Fibroblast of skin of right biceps (primary cell): Measurements from ENCODE around the gene COL5A1.
"Not testable (repeated sequence)": the region's sequence is repeated elsewhere in the genome, so short reads cannot be mapped to it uniquely, and the experiment has no call there.

Experiments
- DNase-seq: peaks from one replicate; pipeline ENCODE4 v3.0.0-alpha.2; 2013

COL5A1 gene

DNA sequence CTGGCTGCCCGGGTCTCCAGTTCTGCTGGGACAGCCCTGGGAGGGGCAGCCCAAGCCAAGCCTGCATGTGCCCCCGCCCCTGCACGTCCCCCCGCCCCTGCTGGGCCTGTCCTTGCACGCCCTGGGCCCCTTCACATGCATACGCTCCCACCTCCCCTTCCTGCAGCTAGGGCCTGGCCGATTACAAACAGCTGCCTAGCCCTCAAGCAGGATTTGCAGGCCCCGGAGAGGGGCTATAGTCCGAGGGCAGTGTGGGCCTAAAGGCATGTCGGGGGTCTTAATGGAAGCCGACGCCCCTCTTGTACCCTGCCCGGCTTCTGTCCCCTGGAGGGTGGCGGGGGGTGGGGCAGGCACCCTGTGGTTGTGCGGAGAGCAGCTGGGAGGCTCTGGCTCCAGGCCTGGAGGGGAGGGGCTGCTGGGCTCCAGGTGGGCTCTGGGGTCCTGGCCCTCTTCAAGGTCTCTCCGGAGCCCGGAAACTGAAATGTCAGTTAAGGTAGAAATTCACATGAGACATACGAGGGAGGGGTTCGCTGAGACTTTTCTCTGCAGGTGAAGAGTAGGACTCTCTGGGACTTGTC lies 16.9 kb downstream of the COL5A1 start:
- DNase-seq = no peak

DNA sequence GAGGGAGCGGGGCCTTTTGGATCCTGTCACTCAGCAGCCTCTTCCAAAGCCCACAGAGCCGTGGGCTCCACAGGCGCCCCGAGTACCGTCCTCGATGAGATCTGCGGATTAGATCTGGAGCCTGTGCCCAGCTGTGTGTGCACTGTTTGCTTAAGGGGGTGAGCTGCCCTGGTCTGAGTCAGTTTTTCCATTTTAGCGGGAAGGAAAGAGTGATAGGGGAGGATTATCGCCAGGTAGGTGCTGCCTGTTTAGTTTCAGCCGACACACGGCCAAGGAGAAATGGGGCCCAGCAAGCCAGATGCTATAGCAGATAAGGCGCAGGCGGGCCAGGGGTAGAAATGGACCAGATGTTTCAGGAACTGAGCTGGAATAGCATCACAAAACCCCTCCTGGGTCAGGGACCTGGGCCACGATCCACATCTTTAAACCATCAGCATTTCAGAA lies 18.1 kb downstream of the COL5A1 start:
- no peak for DNase-seq

DNA sequence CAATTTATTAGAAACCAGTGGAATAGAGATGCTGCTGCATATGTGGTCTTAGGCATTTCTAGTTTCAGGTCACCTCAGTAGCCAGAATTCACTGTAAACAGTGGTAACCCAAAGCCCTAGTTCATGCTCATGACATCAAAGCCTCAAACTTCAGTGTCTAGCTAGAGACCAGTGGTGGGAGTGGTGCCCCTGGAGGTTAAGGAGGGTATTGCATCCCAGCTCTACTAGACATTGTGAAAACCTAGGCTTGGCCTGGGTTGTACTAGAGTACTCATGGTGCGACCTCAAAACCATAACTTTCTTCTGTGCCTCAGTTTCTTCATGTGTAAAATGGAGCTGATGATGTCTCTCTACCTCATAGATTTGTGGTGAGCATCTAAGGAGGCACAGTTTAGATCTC lies 18.8 kb downstream of the COL5A1 start:
- DNase-seq = peak; percentile 40

DNA sequence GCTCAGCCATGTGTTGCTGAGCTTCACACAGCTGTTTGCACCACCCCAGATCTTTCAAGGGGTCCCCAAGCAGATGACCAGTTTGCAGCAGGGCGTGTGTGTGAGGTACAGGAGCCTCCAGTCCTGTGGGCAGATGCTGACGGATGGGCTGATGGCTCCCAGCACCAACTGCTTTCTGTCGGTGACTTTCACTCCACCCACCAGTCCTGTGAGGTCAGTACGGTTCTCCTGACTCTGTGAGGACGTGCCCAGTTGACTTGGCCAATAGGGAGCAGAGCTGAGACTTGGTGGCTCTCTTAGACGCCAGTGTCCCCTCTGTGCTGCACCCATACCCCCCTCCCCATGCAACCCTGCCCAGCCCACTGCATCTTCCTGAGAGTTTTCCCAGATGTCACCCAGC lies 19.7 kb downstream of the COL5A1 start:
- DNase-seq = no peak

GRCh38 chr9:134661791-134662142 lies 20.2 kb downstream of the COL5A1 start:
- DNase-seq = peak; percentile 80

DNA sequence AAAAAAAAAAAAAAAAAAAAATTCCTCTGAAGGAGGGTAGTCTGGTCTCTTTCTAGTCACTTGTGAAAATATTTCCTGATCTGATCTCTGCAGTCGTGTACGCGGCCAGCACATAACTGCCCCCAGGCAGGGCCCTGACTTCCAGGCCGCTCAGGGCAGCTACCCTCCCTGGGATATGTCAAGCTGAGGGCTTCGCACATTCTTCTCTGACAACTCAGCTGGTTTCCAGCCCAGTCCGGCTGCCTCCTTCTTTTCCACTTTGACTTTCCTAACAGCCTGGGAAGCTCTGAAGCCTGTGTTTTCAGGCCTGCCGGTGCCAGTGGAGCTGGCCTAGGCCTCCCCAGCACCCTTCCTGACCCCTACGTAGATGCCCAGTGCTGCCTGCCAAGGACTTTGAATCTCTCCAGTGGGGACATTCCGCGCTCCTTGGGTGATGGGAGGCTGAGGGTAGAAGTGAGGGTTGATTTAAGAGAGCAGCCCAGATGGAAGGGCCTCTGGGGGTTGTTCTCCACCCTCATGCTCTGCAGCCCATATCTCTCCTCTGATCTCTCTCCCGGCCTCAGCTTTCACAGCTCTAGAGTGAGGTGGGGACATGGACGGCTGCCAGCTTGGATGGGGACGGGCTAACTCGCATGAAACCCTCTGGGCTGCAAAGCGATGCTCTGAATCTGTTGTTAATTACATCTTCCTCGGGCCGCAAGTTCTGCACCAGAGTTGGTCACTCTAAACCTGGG lies 20.7 kb downstream of the COL5A1 start:
- DNase-seq = peak; percentile 91

GRCh38 chr9:134663084-134663483 lies 21.5 kb downstream of the COL5A1 start:
- no peak for DNase-seq

- DNase-seq = peak; percentile 36
Observed at GRCh38 chr9:134663753-134664415, 22.3 kb downstream of the COL5A1 start.

DNA sequence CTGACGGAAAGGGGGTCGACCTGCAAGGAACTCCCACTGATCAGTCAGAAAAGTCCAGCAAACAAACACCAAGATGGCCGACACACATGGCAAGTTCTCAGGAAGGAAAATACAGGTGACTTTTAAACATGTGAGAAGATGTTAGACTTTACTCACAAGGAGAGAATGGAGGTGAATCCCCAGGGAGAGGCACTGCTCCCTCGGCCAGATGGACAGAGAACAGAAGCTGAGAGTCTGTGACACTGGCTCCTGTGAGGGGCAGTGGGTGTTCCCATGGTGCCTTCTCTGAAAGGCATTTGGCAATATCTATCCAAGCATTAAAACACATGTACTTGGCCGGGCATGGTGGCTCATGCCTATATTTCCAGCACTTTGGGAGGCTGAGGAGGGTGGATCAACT lies 22.8 kb downstream of the COL5A1 start:
- DNase-seq = no peak

- no peak for DNase-seq
Observed at GRCh38 chr9:134666208-134666607, 24.6 kb downstream of the COL5A1 start.

- peak; percentile 83 for DNase-seq
Observed at GRCh38 chr9:134666831-134667230, 25.2 kb downstream of the COL5A1 start.

- not testable (repeated sequence) for DNase-seq
Observed at GRCh38 chr9:134668977-134669376, 27.4 kb downstream of the COL5A1 start.

- peak; percentile 76 for DNase-seq
Observed at GRCh38 chr9:134669399-134669955, 27.9 kb downstream of the COL5A1 start.

DNA sequence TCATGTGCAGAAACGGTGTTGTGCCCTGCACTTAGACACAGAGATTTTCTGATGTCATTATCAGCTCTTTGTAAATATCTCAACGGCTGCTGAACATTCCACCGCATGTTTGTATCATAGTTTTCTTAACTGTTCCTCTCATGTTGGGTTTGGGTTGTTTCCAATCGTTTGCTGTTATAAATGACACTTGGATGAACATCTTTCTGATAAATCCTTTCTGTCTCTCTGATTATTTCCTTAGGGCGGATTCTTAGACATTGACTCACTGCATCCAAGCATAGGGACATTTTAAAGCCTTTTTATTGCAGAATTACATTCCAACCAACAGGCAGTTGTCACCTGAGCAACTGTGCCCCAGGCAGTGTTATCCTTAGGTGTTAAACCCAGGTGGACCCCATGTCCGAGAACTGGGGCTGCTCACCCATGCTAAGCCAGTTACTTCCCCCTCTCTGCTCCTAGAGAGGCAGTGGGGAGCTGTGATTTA lies 28.5 kb downstream of the COL5A1 start:
- DNase-seq = peak; percentile 98

GRCh38 chr9:134670851-134671281 lies 29.3 kb downstream of the COL5A1 start:
- DNase-seq = no peak

DNA sequence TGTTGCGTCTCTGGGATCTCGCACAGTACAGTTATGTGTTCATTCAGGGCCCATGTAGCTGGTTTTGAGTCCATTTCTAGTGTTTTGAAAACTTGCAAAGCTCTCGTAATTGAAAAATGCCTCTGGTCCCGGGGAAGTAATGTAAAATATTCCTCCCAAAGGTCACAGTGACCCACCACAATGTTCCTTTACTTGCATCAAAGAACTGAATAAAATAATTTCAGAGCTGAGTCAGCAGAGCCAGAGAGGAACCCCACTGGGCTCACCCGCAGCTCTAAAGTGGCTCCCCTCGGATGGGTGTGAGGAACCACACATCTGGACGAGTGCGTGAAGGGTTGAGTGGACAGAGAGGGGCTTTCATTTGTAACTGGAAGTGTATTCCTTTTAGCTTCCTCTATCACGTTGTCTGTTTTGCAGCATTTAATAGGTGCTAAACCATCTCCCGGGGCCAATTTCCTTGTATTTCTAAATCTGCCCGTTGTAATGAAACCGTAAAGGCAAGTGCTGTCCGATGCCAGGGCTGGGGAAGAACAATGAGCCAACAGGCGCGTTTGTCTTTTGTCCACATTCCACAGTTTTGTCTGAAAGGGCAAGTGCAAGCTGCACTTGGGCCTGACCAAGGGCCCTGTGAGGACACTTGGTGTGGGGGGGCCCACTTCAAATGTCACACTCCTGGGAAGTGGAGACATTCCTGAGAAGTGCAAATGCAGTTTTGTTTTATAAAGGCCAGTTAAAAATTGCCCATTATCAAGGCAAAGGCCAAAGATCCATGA lies 29.9 kb downstream of the COL5A1 start:
- peak; percentile 26 for DNase-seq

GRCh38 chr9:134676361-134676760 lies 34.8 kb downstream of the COL5A1 start:
- DNase-seq = no peak

DNA sequence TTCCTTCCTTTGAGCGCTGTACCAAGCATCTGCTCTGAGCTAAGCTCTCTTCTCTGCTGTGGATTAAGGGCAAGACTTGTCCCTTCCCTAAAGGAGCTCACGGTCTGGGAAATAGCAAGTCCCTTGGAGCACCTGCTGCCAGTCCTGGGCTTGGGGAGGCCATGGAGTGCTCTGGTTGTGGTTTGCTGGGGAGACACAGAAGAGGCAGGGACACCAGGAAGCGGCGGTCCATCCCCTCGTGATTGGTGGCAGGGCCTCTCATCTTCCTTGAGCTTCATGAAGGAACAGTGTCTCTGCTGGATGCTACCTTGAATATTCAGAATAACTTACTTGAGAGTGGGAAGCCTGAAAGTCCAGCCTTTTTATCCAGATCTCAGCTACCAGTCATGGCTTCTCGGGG lies 35.3 kb downstream of the COL5A1 start:
- DNase-seq = no peak

- DNase-seq = no peak
Observed at GRCh38 chr9:134677743-134678142, 36.1 kb downstream of the COL5A1 start.

DNA sequence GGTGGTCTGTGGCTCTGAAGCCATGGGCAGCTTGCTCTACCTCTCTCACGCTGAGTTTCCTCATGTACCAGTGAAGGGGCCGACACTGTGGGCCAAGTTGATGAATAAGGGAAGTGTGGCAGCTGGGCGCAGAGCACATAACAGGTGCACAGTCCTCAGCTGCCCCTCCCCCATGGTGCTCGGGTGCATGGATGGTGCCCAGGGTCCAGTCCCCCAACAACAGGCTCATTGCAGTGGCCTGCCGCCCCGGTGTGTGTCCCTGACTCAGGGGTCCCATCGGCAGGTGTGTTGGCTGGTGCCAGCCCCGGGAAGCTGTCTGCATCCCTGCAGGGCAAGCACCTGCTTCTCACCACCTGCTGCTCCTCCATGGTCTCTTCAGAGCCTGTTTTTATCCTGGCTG lies 36.6 kb downstream of the COL5A1 start:
- DNase-seq = no peak

GRCh38 chr9:134678666-134679443 lies 37.3 kb downstream of the COL5A1 start:
- DNase-seq = no peak
